Panc1 (cell line): Measurements from ENCODE around the gene GPR84. TPM values are rescaled to one million over a fixed set of nuclear protein-coding genes. Genes with fewer than 3 reads are reported as not detected.

ENCODE experiments used
- ATAC-seq: fragments of 200-7000 bp; cut with Tn5 transposase; 2 replicates; pipeline ENCODE4 v1.9.1; 2020; ENCODE audit warnings: mild to moderate bottlenecking, moderate library complexity
- BruUV-seq: library from RNA; stranded (reverse); fragments of 400-500 nt; replicated peaks from 2 replicates; lab custom pipeline; 2021; lab: Mats Ljungman, UMichigan
- CTCF ChIA-PET: fragments of 300-600 bp; sonication (Branson Sonifier 250); formaldehyde crosslinking; loops from one replicate; lab custom pipeline; 2022; ENCODE audit warnings: antibody characterized with exemption; lab: Charles Lee
- POLR2A ChIA-PET: fragments of 300-600 bp; sonication (Branson Sonifier 250); formaldehyde crosslinking; loops from one replicate; lab custom pipeline; 2022; ENCODE audit warnings: antibody characterized with exemption; lab: Charles Lee
- DNase-seq: peaks from one replicate; pipeline ENCODE4 v3.0.0-alpha.2; 2010; ENCODE audit warnings: low read depth, low spot score
- H3K27ac ChIP-seq: 2 replicates; pipeline ENCODE4 v1.5.1; 2011; ENCODE audit warnings: mild to moderate bottlenecking, low read length, inconsistent platforms
- H3K27me3 ChIP-seq: fragments of 200-500 bp; sonication (Bioruptor generic); 2 replicates; pipeline ENCODE4 v1.6.0; 2014; ENCODE audit warnings: low read length, inconsistent platforms; ENCODE audit not compliant: control insufficient read depth, insufficient read depth
- H3K36me3 ChIP-seq: fragments of 200-500 bp; sonication (Bioruptor generic); 2 replicates; pipeline ENCODE4 v1.5.1; 2014; ENCODE audit warnings: inconsistent platforms, mild to moderate bottlenecking, low read length, moderate library complexity; ENCODE audit not compliant: control insufficient read depth, insufficient read depth
- H3K4me1 ChIP-seq: 2 replicates; pipeline ENCODE4 v1.5.1; 2011; ENCODE audit warnings: inconsistent platforms, mild to moderate bottlenecking, low read length, moderate library complexity; ENCODE audit not compliant: control insufficient read depth, insufficient read depth
- H3K4me3 ChIP-seq, 2 experiments: 2 replicates each; pipeline ENCODE4 v1.5.1; 2011 to 2012; ENCODE audit warnings: low read depth in 2 of 2, low read length in 2 of 2, mild to moderate bottlenecking in 2 of 2, inconsistent platforms in 1 of 2, moderate library complexity in 1 of 2
- H3K9me3 ChIP-seq: fragments of 200-500 bp; sonication (Bioruptor generic); 2 replicates; pipeline ENCODE4 v1.5.1; 2014; ENCODE audit warnings: low read depth, mild to moderate bottlenecking, inconsistent platforms, low read length, moderate library complexity; ENCODE audit not compliant: control insufficient read depth, insufficient read depth
- CTCF ChIP-seq: fragments of 450-650 bp; IDR thresholded peaks from 2 replicates; pipeline ENCODE4 v1.5.1; 2017; ENCODE audit warnings: mild to moderate bottlenecking
- POLR2AphosphoS5 ChIP-seq: IDR thresholded peaks from 2 replicates; pipeline ENCODE4 v1.6.1; 2012; ENCODE audit warnings: mild to moderate bottlenecking, low read depth, low read length, moderate library complexity
- REST ChIP-seq, 2 experiments: IDR thresholded peaks; 2 replicates each; pipeline ENCODE4 v1.6.1; 2011 to 2012; ENCODE audit warnings: low read depth in 2 of 2, control low read depth in 1 of 2, low read length in 1 of 2, mild to moderate bottlenecking in 1 of 2, moderate library complexity in 1 of 2; ENCODE audit not compliant: insufficient read depth in 1 of 2
- SIN3A ChIP-seq: IDR thresholded peaks from 2 replicates; pipeline ENCODE4 v1.6.1; 2012; ENCODE audit warnings: low read depth, mild to moderate bottlenecking, low read length, moderate library complexity, borderline replicate concordance; ENCODE audit not compliant: insufficient read depth
- TCF7L2 ChIP-seq: IDR thresholded peaks from 2 replicates; pipeline ENCODE4 v1.6.1; 2011; ENCODE audit warnings: mild to moderate bottlenecking, low read depth, low read length, inconsistent platforms
- in situ Hi-C: cut with HindIII; loops from 2 replicates; pipeline ENCODE4 v1.10.0; 2016; ENCODE audit warnings: low sequenced_read_pairs, low pct_unique_long_range_greater_than_20kb
- intact Hi-C: fragments of 100-400 bp; cut with micrococcal nuclease; formaldehyde crosslinking; loops from one replicate; pipeline ENCODE4 v1.10.0; 2022; ENCODE audit not compliant: unreplicated experiment
- total RNA-seq: library from RNA; stranded (reverse); gene quantifications from one replicate; pipeline ENCODE4 v1.2.1, GENCODE V29; 2021; ENCODE audit not compliant: unreplicated experiment

The GPR84 gene
- total RNA-seq, 1 experiment from 2014 or later: not detected

- DNase-seq (no peak), ATAC-seq (no peak)
- no TSS peak for BruUV-seq
- intact Hi-C loops (no loop called here), in situ Hi-C loops (no loop called here)
- ChIA-PET POLR2A (no interaction called here), CTCF (interaction anchor here (0.5 kb wide), 1 partner anchor 104 kb away, joined by 7 read pairs; no protein-coding TSS in a partner anchor)
- Histone ChIP-seq H3K9me3 (no peaks in the 10 kb centered on the region), H3K36me3 (no peaks in the 10 kb centered on the region; the same call in 1 of the 2 replicates), H3K4me3 (no peak overlapping the region), H3K4me1 (peaks cover 37% of the 10 kb centered on the region), H3K27me3 (no peaks in the 10 kb centered on the region), H3K27ac (no peak overlapping the region)
- no peak for TF ChIP-seq SIN3A
- no peak for TF ChIP-seq REST (IDR thresholded peaks at IDR 0.05; ENCODE audit: insufficient read depth in 1 of 2, low read depth in 2 of 2, low read length in 1 of 2)
- TF ChIP-seq CTCF: no peak
- TF ChIP-seq POLR2AphosphoS5: no peak
- no peak for TF ChIP-seq TCF7L2
Measured at GRCh38 chr12:54356228-54356627, 8.1 kb downstream of the GPR84 start.

- POLR2A ChIA-PET: no interaction called here
- H3K27ac ChIP-seq: no peak overlapping the region
- in situ Hi-C loops: no loop called here
Measured at GRCh38 chr12:54355104-54355815, 9.0 kb downstream of the GPR84 start.

More at GRCh38 chr12:54355104-54355815, 9.0 kb downstream of the GPR84 start:
- intact Hi-C loops: no loop called here
- H3K4me1 ChIP-seq: peaks cover 31% of the 10 kb centered on the region
- H3K27me3 ChIP-seq: no peaks in the 10 kb centered on the region
- TF ChIP-seq CTCF (no peak; the same call in 1 of the 2 replicates), TCF7L2 (no peak), POLR2AphosphoS5 (no peak), SIN3A (no peak), REST (IDR thresholded peaks at IDR 0.05; ENCODE audit: insufficient read depth in 1 of 2, low read depth in 2 of 2, low read length in 1 of 2) (no peak)
- no peak overlapping the region for H3K4me3 ChIP-seq
- ATAC-seq (no peak), DNase-seq (no peak)
- no peaks in the 10 kb centered on the region; the same call in 1 of the 2 replicates for H3K36me3 ChIP-seq
- no TSS peak for BruUV-seq
- H3K9me3 ChIP-seq: no peaks in the 10 kb centered on the region
- CTCF ChIA-PET: interaction anchor here (0.5 kb wide), 1 partner anchor 29 kb away, joined by 3 read pairs; no protein-coding TSS in a partner anchor
